Activated CD4-positive, CD25-positive, alpha-beta regulatory T cell treated with anti-CD3 and anti-CD28 coated beads, Interleukin-2, amount 50 U/mL, for 72 hours (primary cell): ENCODE data around the gene PSME3.
"Not testable (repeated sequence)": the region's sequence is repeated elsewhere in the genome, so short reads cannot be mapped to it uniquely, and the experiment has no call there.

Experiments
- DNase-seq: peaks from one replicate; pipeline ENCODE4 v3.0.0; 2021

PSME3 gene

GRCh38 chr17:42878924-42879595, 45.9 kb downstream of the PSME3 start:
- DNase-seq: no peak

GRCh38 chr17:42879596-42879985, 46.4 kb downstream of the PSME3 start:
- DNase-seq: no peak

GRCh38 chr17:42880776-42881310, 47.6 kb downstream of the PSME3 start:
- no peak for DNase-seq

GRCh38 chr17:42881706-42882105, 48.5 kb downstream of the PSME3 start:
- DNase-seq: not testable (repeated sequence)

- no peak for DNase-seq
Measured at GRCh38 chr17:42882166-42882565, 49.0 kb downstream of the PSME3 start.

GRCh38 chr17:42883802-42884558, 50.8 kb downstream of the PSME3 start:
- no peak for DNase-seq

- DNase-seq: not testable (repeated sequence)
Measured at GRCh38 chr17:42885806-42886205, 52.6 kb downstream of the PSME3 start.

- DNase-seq: no peak
Measured at GRCh38 chr17:42886283-42887176, 53.3 kb downstream of the PSME3 start.

GRCh38 chr17:42889809-42890208, 56.6 kb downstream of the PSME3 start:
- no peak for DNase-seq

- no peak for DNase-seq
Measured at GRCh38 chr17:42891539-42892152, 58.4 kb downstream of the PSME3 start.

GRCh38 chr17:42893359-42893758, 60.2 kb downstream of the PSME3 start:
- no peak for DNase-seq
